ENCODE results near the gene ARMCX1.
"Not testable (repeated sequence)": the region's sequence is repeated elsewhere in the genome, so short reads cannot be mapped to it uniquely, and the experiment has no call there.

The ARMCX1 gene

GRCh38 chrX:101550362-101550750 is at the start of gene ARMCX1:
Gene ARMCX1, plus strand, starts transcription at chrX:101550547. Its CDS starts 2,384 bp downstream, at chrX:101552931.
- DNase-seq (ENCODE audit: low read depth, low spot score) = no peak

GRCh38 chrX:101502929-101503328 is 47.4 kb upstream of the ARMCX1 start:
- not testable (repeated sequence) for DNase-seq (ENCODE audit: low read depth, low spot score)

GRCh38 chrX:101507372-101507771 is 43.0 kb upstream of the ARMCX1 start:
- DNase-seq (ENCODE audit: low read depth, low spot score) = no peak

- no peak for DNase-seq (ENCODE audit: low read depth, low spot score)
Observed at GRCh38 chrX:101507986-101508385, 42.4 kb upstream of the ARMCX1 start.

- no peak for DNase-seq (ENCODE audit: low read depth, low spot score)
Observed at GRCh38 chrX:101530944-101531343, 19.4 kb upstream of the ARMCX1 start.

- DNase-seq (ENCODE audit: low read depth, low spot score) = no peak
Observed at GRCh38 chrX:101539116-101539515, 11.2 kb upstream of the ARMCX1 start.

- no peak for DNase-seq (ENCODE audit: low read depth, low spot score)
Observed at GRCh38 chrX:101550751-101551379, 518 bp downstream of the ARMCX1 start.

GRCh38 chrX:101551380-101551767 is 1.0 kb downstream of the ARMCX1 start:
- no peak for DNase-seq (ENCODE audit: low read depth, low spot score)

GRCh38 chrX:101552714-101553113 is 2.4 kb downstream of the ARMCX1 start:
- DNase-seq (ENCODE audit: low read depth, low spot score) = no peak

GRCh38 chrX:101564651-101565050 is 14.3 kb downstream of the ARMCX1 start:
- DNase-seq (ENCODE audit: low read depth, low spot score) = no peak

GRCh38 chrX:101595739-101596419 is 45.5 kb downstream of the ARMCX1 start:
- DNase-seq (ENCODE audit: low read depth, low spot score) = no peak

GRCh38 chrX:101599592-101599991 is 49.2 kb downstream of the ARMCX1 start:
- DNase-seq (ENCODE audit: low read depth, low spot score) = not testable (repeated sequence)

GRCh38 chrX:101602077-101602476 is 51.7 kb downstream of the ARMCX1 start:
- DNase-seq (ENCODE audit: low read depth, low spot score) = no peak
